Dedifferentiated amniotic fluid mesenchymal stem cell (primary cell): ENCODE measurements around the gene LRIT1.

Experiments used
- DNase-seq: peaks from one replicate; pipeline ENCODE4 v3.0.0-alpha.2; 2016; ENCODE audit errors: extremely low spot score

The LRIT1 gene

GRCh38 chr10:84214046-84214572 is 27.2 kb downstream of the LRIT1 start:
- no peak for DNase-seq

DNA sequence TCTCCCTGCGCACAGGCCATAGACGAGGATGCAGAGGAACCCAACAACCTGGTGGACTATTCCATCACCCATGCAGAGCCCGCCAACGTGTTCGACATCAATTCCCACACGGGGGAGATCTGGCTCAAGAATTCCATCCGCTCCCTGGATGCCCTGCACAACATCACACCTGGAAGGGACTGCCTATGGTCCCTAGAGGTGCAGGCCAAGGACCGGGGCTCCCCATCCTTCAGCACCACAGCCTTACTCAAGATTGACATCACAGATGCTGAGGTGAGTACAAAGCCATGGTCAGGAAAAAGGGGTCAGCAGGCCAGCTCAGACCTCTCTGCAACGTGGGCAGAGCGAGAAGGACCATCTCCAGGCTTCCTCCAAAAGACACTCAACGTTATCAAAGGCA is 28.3 kb downstream of the LRIT1 start:
- DNase-seq, result no peak

DNA sequence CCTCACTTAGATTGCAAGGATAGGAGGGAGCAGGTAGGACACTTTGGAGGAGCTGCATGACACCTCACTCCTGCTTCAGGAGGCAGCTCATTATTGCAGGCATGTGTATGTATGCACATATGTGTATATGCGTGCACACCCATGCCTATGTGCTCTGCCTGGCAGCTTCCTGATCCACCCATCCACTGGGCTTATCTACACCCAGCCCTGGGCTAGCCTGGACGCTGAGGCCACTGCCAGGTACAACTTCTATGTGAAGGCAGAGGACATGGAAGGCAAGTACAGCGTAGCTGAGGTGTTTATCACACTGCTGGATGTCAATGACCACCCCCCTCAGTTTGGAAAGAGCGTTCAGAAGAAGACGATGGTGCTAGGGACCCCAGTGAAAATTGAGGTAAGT is 29.3 kb downstream of the LRIT1 start:
- no peak for DNase-seq

DNA sequence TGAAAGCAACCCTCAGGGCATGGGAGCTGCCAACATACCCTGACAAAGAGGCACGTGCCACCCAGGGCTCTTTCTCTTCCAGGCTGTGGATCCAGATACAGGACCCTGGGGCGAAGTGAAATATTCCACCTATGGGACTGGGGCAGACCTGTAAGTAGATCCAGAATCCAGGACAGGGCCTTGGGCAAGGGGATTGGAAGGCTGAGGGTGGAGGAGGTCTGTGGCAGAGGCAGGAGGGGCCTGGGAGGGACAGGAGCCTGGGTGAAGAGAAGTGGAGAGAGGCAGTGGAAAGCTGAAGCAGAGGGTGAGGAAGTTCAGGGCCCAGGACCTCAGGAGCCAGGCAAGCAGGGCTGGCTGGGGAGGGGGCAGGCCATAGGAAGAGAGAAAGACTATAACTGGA is 29.8 kb downstream of the LRIT1 start:
- DNase-seq, result no peak

DNA sequence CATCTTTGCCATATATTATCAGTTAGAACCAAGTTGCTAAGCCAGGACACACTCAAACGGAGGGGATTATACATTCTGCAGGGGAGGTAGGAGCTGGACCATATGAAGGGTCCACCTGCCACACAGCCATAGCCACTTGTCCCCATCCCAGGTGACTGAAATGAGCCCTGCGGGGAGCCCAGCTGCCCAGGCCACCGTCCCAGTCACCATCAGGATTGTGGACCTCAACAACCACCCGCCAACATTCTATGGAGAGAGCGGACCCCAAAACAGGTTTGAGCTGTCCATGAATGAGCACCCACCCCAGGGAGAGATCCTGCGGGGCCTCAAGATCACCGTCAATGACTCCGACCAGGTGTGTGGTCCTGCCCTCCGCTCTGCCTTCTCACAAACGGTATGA is 33.3 kb downstream of the LRIT1 start:
- no peak for DNase-seq

GRCh38 chr10:84205853-84206525 is 35.4 kb downstream of the LRIT1 start:
- DNase-seq, result no peak

- DNase-seq, result no peak
Observed at GRCh38 chr10:84205049-84205852, 36.1 kb downstream of the LRIT1 start.

GRCh38 chr10:84204610-84205009 is 36.7 kb downstream of the LRIT1 start:
- DNase-seq, result no peak

GRCh38 chr10:84204122-84204521 is 37.2 kb downstream of the LRIT1 start:
- DNase-seq, result no peak

GRCh38 chr10:84202349-84202748 is 39.0 kb downstream of the LRIT1 start:
- no peak for DNase-seq

DNA sequence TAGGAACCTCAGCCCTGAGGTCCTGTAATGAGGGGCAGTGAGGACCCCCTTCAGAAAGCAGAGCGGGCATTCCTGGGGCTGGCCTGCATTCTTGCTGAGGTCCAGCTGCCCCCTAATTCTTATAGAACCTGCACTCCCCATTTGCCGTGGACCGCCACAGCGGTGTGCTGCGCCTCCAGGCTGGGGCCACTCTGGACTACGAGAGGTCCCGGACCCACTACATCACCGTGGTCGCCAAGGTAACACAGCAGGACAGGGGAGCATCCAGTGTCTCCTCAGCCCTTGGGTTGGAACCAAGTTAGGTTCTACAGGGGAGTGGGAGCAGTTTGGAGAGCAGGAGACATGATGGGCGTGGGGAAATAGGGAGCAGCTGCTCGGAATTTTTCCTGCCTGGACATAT is 39.7 kb downstream of the LRIT1 start:
- DNase-seq, result no peak

GRCh38 chr10:84201244-84201606 is 40.1 kb downstream of the LRIT1 start:
- no peak for DNase-seq

DNA sequence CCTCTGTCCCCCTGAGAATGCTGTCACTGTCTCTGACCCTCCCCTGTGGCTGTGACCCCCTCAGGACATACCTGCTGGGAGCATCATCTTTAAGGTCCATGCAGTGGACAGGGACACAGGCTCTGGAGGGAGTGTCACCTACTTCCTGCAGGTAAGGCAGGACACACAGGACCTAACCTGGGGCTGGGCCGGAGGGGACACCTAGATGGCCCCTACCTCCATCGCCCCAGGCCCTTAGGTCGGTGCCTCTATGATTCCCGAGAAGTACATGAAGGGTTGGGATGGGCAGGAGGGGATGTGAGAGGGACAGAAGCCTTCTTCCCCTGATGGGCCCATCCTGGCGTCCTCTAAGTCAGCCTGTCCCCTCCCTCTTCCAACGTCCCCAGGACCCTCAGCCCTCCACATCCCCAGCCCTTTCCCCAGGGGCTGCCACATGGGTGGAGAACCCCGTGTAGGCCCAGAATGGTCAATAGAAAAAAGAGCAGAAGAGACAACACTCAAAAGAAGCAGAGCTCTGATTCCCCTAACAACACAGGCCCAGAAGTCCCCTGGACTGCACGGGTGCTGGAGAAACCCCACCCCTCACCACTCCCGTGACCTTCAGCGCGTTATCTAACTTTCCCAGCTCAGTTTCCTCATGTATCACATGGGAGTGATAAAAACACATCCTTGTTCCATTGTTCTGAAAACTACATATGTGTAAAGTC is 40.7 kb downstream of the LRIT1 start:
- no peak for DNase-seq

DNA sequence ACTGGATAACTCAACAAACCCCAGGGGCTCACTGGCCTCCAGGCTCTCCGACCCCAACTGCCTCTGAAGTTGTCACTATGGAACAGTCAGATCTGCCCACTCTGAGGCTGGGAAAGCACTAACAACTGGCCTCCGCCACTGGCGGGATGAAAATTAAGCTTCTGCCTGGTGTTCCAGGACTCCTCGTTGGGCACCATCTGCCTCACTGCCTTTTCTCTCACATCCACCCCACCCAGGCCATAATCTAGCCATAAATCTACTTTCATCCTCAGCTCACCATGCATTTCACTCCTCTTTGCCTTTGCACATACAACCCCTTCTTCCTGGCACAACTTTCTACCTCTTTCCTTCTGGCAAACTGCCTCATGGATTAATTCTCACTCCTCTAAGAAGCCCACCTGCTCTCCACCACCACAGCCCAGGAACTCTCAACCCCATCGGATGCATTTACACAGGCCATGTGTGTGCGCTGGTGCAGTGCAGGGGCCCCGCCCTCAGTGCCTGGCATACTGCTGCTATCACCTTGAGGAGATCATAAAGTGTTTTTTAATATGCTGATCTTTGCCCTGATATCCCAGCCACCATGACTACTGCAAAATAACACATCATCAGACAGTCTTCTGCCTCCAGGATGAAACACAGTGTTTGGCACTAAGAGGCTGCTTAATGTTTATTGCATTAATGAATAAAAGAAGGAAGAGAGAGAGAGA is 43.0 kb downstream of the LRIT1 start:
- DNase-seq, result no peak

DNA sequence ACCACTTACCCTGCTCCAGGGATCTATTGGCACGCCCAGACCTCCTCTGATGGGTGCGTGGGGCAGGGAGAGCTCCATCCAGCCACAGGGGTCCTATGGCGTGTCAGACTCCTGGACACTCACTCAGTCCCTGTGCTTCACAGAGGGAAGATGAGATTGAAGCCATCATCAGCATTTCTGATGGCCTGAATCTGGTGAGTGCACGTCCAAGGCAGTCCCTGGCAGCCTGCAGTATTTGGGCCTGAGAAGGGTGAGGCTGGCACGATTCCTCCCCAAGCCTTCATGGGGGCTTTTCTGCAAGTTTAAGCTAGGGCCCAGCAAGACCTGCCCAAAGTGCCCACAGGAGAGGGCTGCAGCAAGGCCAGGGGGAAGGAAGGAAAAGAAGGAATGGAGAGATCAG is 43.7 kb downstream of the LRIT1 start:
- no peak for DNase-seq

DNA sequence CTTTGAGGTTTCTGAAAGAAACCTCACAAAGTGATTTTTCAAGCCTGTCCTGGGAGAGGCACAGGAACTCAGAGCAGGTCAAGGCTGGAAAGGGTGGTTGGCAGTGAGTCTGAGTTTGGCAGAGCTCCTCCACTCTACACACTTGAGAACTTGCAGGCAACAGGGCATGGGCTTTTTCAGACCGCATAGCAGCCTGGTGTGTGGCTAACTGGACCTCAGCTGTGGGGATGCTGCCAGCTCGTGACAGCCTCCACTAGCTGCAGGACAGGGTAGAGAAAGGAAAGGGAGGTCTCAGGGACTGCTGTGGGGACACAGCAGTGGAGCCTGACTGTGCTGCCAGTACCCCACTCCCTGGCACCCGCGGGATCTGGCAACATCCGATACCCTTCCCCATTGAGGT is 44.4 kb downstream of the LRIT1 start:
- no peak for DNase-seq

DNA sequence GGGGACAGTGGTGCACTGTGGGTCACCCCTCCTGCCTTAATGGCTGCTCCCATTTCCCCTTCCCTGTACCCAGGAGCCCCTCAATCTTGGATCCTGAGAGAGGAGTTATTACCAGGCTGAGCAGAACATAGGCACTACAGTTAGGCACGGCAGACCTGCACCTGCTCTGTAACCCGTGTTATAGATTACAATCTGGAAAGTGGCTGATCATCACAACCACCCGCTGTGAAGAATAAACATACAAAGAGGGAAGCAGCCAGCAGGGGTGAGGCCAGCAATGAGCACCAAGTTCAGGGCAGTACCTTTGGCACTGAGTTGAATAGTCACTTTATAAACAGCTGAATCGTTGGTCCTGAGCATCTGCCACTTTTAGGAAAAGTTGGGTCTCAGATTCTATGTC is 45.3 kb downstream of the LRIT1 start:
- no peak for DNase-seq

GRCh38 chr10:84195044-84195830 is 46.1 kb downstream of the LRIT1 start:
- DNase-seq, result no peak

DNA sequence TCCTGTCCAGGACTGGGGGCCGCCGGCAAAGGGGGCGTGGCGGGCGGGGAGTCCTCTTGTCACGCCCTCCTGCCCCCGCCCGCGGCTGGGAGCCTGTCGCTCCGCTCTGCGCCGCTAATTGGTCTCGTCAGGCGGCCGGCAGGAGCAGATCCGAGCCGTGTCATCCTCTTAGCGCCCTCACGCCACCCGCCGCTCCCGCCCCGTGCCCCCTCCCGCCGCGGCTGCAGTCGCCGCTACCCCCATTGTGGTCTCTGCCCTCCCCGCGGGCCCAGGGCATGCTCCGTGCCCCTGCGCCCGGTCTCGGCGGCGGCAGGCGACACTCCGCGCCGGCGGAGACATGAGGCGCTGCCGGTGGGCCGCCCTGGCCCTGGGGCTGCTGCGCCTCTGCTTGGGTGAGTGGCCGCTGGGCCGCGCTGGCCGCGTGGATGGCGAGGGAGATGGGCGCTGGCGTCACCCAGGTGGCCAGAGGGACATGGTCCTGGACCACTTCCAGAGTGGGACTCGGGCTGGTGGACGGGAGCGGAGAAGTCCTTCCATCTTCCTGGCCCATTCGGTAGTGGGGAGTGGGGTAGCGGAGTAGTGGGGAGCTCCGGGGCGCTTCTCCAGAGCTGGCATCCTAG is 46.8 kb downstream of the LRIT1 start, which contains the start of gene CDHR1:
Gene CDHR1, plus strand, starts transcription at position 114 of the 620 bp plus-strand sequence. Its CDS starts 224 bp downstream, at position 338.
- no peak for DNase-seq

- no peak for DNase-seq
Observed at GRCh38 chr10:84193846-84194423, 47.4 kb downstream of the LRIT1 start.
